Trophoblast cell (in vitro differentiated cells and primary cell): Measurements from ENCODE around the gene TTLL5.

Experiments
- DNase-seq, 2 donors: peaks; one replicate each; pipeline ENCODE4 v3.0.0-alpha.2; 2016
- H2AFZ ChIP-seq: 2 replicates; pipeline ENCODE4 v1.6.1; 2013; ENCODE audit warnings: low read length, moderate library complexity, mild to moderate bottlenecking; ENCODE audit not compliant: insufficient read depth, poor library complexity
- H2AK5ac ChIP-seq: 2 replicates; pipeline ENCODE4 v1.6.1; 2013; ENCODE audit warnings: mild to moderate bottlenecking, low read length
- H2BK120ac ChIP-seq: 2 replicates; pipeline ENCODE4 v1.6.1; 2013; ENCODE audit warnings: low read length, mild to moderate bottlenecking, moderate library complexity; ENCODE audit not compliant: insufficient read depth, poor library complexity
- H2BK12ac ChIP-seq: 2 replicates; pipeline ENCODE4 v1.6.1; 2013; ENCODE audit warnings: mild to moderate bottlenecking, low read length, moderate library complexity
- H2BK5ac ChIP-seq: 2 replicates; pipeline ENCODE4 v1.6.1; 2013; ENCODE audit warnings: low read length, low read depth, moderate library complexity, mild to moderate bottlenecking; ENCODE audit not compliant: poor library complexity
- H3K14ac ChIP-seq: 2 replicates; pipeline ENCODE4 v1.6.1; 2013; ENCODE audit warnings: mild to moderate bottlenecking, low read length
- H3K18ac ChIP-seq: 2 replicates; pipeline ENCODE4 v1.6.1; 2013; ENCODE audit warnings: mild to moderate bottlenecking, low read length
- H3K23ac ChIP-seq: 2 replicates; pipeline ENCODE4 v1.6.1; 2013; ENCODE audit warnings: low read length
- H3K27ac ChIP-seq: 2 replicates; pipeline ENCODE4 v1.5.1; 2013; ENCODE audit warnings: low read depth, mild to moderate bottlenecking, inconsistent platforms, low read length, moderate library complexity
- H3K27me3 ChIP-seq: 2 replicates; pipeline ENCODE4 v1.6.1; 2013; ENCODE audit warnings: inconsistent platforms, mild to moderate bottlenecking, low read length, moderate library complexity; ENCODE audit not compliant: insufficient read depth
- H3K36me3 ChIP-seq, 2 experiments: 1 replicate in 1 of 2; 2 replicates in 1 of 2; pipeline ENCODE4 v1.6.1; 2013; ENCODE audit warnings: low read length in 2 of 2, mild to moderate bottlenecking in 2 of 2, moderate library complexity in 1 of 2; ENCODE audit not compliant: insufficient read depth in 2 of 2, control insufficient read depth in 1 of 2
- H3K4ac ChIP-seq: 2 replicates; pipeline ENCODE4 v1.6.1; 2013; ENCODE audit warnings: low read depth, mild to moderate bottlenecking, low read length, moderate library complexity
- H3K4me1 ChIP-seq, 2 experiments: 1 replicate in 1 of 2; 2 replicates in 1 of 2; pipeline ENCODE4 v1.6.1; 2013; ENCODE audit warnings: low read length in 2 of 2, mild to moderate bottlenecking in 2 of 2, moderate library complexity in 1 of 2; ENCODE audit not compliant: insufficient read depth in 2 of 2, control insufficient read depth in 1 of 2
- H3K4me2 ChIP-seq: 2 replicates; pipeline ENCODE4 v1.6.1; 2013; ENCODE audit warnings: inconsistent platforms, mild to moderate bottlenecking, low read length, moderate library complexity
- H3K4me3 ChIP-seq: 2 replicates; pipeline ENCODE4 v1.5.1; 2013; ENCODE audit warnings: mild to moderate bottlenecking, low read depth, low read length, inconsistent platforms
- H3K79me1 ChIP-seq: one replicate; pipeline ENCODE4 v1.6.1; 2013; ENCODE audit warnings: low read length
- H3K79me2 ChIP-seq: 2 replicates; pipeline ENCODE4 v1.6.1; 2013; ENCODE audit warnings: low read length, mild to moderate bottlenecking; ENCODE audit not compliant: control insufficient read depth, insufficient read depth, poor library complexity
- H3K9ac ChIP-seq: 2 replicates; pipeline ENCODE4 v1.6.1; 2013; ENCODE audit warnings: mild to moderate bottlenecking, low read length
- H3K9me3 ChIP-seq: 2 replicates; pipeline ENCODE4 v1.6.1; 2013; ENCODE audit warnings: low read depth, mild to moderate bottlenecking, control low read depth, inconsistent platforms, low read length; ENCODE audit not compliant: insufficient read depth
- H4K12ac ChIP-seq: 2 replicates; pipeline ENCODE4 v1.6.1; 2013; ENCODE audit warnings: low read depth, mild to moderate bottlenecking, low read length, moderate library complexity
- H4K8ac ChIP-seq: 2 replicates; pipeline ENCODE4 v1.6.1; 2013; ENCODE audit warnings: low read depth, mild to moderate bottlenecking, low read length, moderate library complexity
- H4K91ac ChIP-seq: one replicate; pipeline ENCODE4 v1.6.1; 2013; ENCODE audit warnings: low read depth, mild to moderate bottlenecking, low read length, moderate library complexity
- WGBS: extraction: QIAGEN DNeasy Blood & Tissue Kit; methylation state at CpG from one replicate; pipeline ENCODE4 v1.1.7; 2013; ENCODE audit warnings: missing lambda C conversion rate; ENCODE audit not compliant: insufficient read length, insufficient coverage; ENCODE audit errors: extremely low coverage; 5-methylcytosine and 5-hydroxymethylcytosine counted together

The TTLL5 gene

GRCh38 chr14:75866970-75867369 lies 205.9 kb downstream of the TTLL5 start:
- Histone ChIP-seq H2AK5ac (no peak overlapping the region), H2BK120ac (no peak overlapping the region), H3K79me1 (peaks cover 2% of the 10 kb centered on the region), H4K8ac (no peak overlapping the region), H3K14ac (no peak overlapping the region), H3K79me2 (no peaks in the 10 kb centered on the region), H4K12ac (no peak overlapping the region), H3K27me3 (no peaks in the 10 kb centered on the region), H3K4ac (no peak overlapping the region), H4K91ac (no peak overlapping the region), H3K9ac (no peak overlapping the region), H3K4me1 (peaks cover 0 to 7% of the 10 kb centered on the region in 2 experiments), H3K9me3 (no peaks in the 10 kb centered on the region), H3K4me3 (no peak overlapping the region), H3K18ac (no peak overlapping the region), H3K4me2 (no peak overlapping the region), H3K23ac (no peak overlapping the region), H3K27ac (no peak overlapping the region), H2BK12ac (no peak overlapping the region), H2BK5ac (no peak overlapping the region), H3K36me3 (no peaks in the 10 kb centered on the region), H2AFZ (no peak overlapping the region)
- no peak for DNase-seq
- WGBS: no CpG with 5 or more reads among the region's 1 CpG

- Histone ChIP-seq H3K27me3 (no peaks in the 10 kb centered on the region), H3K4ac (no peak overlapping the region), H3K4me3 (no peak overlapping the region), H3K18ac (no peak overlapping the region), H3K4me1 (peaks cover 0 to 7% of the 10 kb centered on the region in 2 experiments), H3K79me2 (no peaks in the 10 kb centered on the region), H4K12ac (no peak overlapping the region), H4K8ac (no peak overlapping the region), H3K27ac (no peak overlapping the region), H2AFZ (no peak overlapping the region), H3K36me3 (no peaks in the 10 kb centered on the region), H4K91ac (no peak overlapping the region), H3K14ac (no peak overlapping the region), H3K23ac (no peak overlapping the region), H3K4me2 (no peak overlapping the region), H3K9me3 (no peaks in the 10 kb centered on the region), H2BK120ac (no peak overlapping the region), H2AK5ac (no peak overlapping the region), H3K9ac (no peak overlapping the region), H2BK12ac (no peak overlapping the region), H2BK5ac (no peak overlapping the region), H3K79me1 (peaks cover 2% of the 10 kb centered on the region)
- DNase-seq: peak in 1 of 2 donors; percentile 68
- WGBS: no CpG with 5 or more reads among the region's 6 CpGs
Measured at GRCh38 chr14:75871181-75871880, 210.3 kb downstream of the TTLL5 start.

- Histone ChIP-seq H3K4me2 (no peak overlapping the region), H3K9ac (no peak overlapping the region), H3K4me1 (peaks cover 0 to 2% of the 10 kb centered on the region in 2 experiments), H2BK120ac (no peak overlapping the region), H2BK12ac (no peak overlapping the region), H2BK5ac (no peak overlapping the region), H4K91ac (no peak overlapping the region), H2AFZ (no peak overlapping the region), H3K9me3 (no peaks in the 10 kb centered on the region), H3K23ac (no peak overlapping the region), H3K14ac (no peak overlapping the region), H3K18ac (no peak overlapping the region), H3K36me3 (no peaks in the 10 kb centered on the region), H3K27ac (no peak overlapping the region), H2AK5ac (no peak overlapping the region), H3K79me2 (no peaks in the 10 kb centered on the region), H4K12ac (no peak overlapping the region), H3K4ac (no peak overlapping the region), H4K8ac (no peak overlapping the region), H3K27me3 (no peaks in the 10 kb centered on the region), H3K4me3 (no peak overlapping the region), H3K79me1 (peaks cover 2% of the 10 kb centered on the region)
- no peak for DNase-seq
- WGBS: no CpG with 5 or more reads among the region's 1 CpG
Measured at GRCh38 chr14:75875958-75876357, 214.9 kb downstream of the TTLL5 start.

- Histone ChIP-seq H4K91ac (no peak overlapping the region), H2AFZ (no peak overlapping the region), H3K9me3 (no peaks in the 10 kb centered on the region), H3K4ac (no peak overlapping the region), H3K79me2 (no peaks in the 10 kb centered on the region), H4K12ac (no peak overlapping the region), H3K18ac (no peak overlapping the region), H3K4me3 (no peak overlapping the region), H3K14ac (no peak overlapping the region), H3K23ac (no peak overlapping the region), H2AK5ac (no peak overlapping the region), H3K27ac (no peak overlapping the region), H3K4me2 (no peak overlapping the region), H3K4me1 (no peaks in the 10 kb centered on the region), H3K9ac (no peak overlapping the region), H3K36me3 (no peaks in the 10 kb centered on the region), H2BK120ac (no peak overlapping the region), H2BK12ac (no peak overlapping the region), H4K8ac (no peak overlapping the region), H3K27me3 (no peaks in the 10 kb centered on the region), H3K79me1 (peaks cover 2% of the 10 kb centered on the region), H2BK5ac (no peak overlapping the region)
- no CpG with 5 or more reads among the region's 3 CpGs for WGBS
- no peak for DNase-seq
Measured at GRCh38 chr14:75876530-75876929, 215.5 kb downstream of the TTLL5 start.
